HepG2 (cell line): ENCODE data around the gene PRKAR1B.

Experiments
- ARNTL ChIP-seq: sonication (generic); formaldehyde crosslinking; IDR thresholded peaks from 2 replicates; pipeline ENCODE4 v1.4.0; 2020; ENCODE audit warnings: mild to moderate bottlenecking, missing genetic modification reagents
- CCAR2 ChIP-seq: fragments of 200-400 bp; formaldehyde crosslinking; optimal IDR thresholded peaks from 2 replicates; pipeline ENCODE3; 2018; ENCODE audit warnings: low read depth, mild to moderate bottlenecking, low read length, moderate library complexity
- CTCF ChIP-seq: sonication (generic); formaldehyde crosslinking; IDR thresholded peaks from 2 replicates; pipeline ENCODE4 v1.5.0; 2020; ENCODE audit warnings: mild to moderate bottlenecking, missing genetic modification reagents, moderate library complexity
- DNMT1 ChIP-seq: sonication (generic); formaldehyde crosslinking; IDR thresholded peaks from 2 replicates; pipeline ENCODE4 v1.5.1; 2020; ENCODE audit warnings: mild to moderate bottlenecking, missing genetic modification reagents
- EZH2 ChIP-seq: conservative IDR thresholded peaks from 2 replicates; pipeline ENCODE4 v1.6.1; 2012; ENCODE audit warnings: mild to moderate bottlenecking, low read depth, low read length, moderate library complexity
- JUNB ChIP-seq: sonication (generic); formaldehyde crosslinking; IDR thresholded peaks from 2 replicates; pipeline ENCODE4 v1.8.0; 2022; ENCODE audit warnings: missing genetic modification reagents, mild to moderate bottlenecking, borderline replicate concordance
- PATZ1 ChIP-seq: sonication (generic); formaldehyde crosslinking; IDR thresholded peaks from 2 replicates; pipeline ENCODE4 v1.4.0; 2020; ENCODE audit warnings: missing genetic modification reagents
- POLR2AphosphoS5 ChIP-seq: IDR thresholded peaks from 2 replicates; pipeline ENCODE4 v1.6.1; 2012; ENCODE audit warnings: low read depth, low read length
- RBFOX2 ChIP-seq: fragments of 200-400 bp; formaldehyde crosslinking; IDR thresholded peaks from 2 replicates; pipeline ENCODE4 v1.6.1; 2017; ENCODE audit warnings: low read depth, mild to moderate bottlenecking, low read length
- TFE3 ChIP-seq: IDR thresholded peaks from 2 replicates; pipeline ENCODE4 v1.6.1; 2016
- ZFP36 ChIP-seq: fragments of 150-350 bp; IDR thresholded peaks from 2 replicates; pipeline ENCODE4 v1.6.1; 2018; ENCODE audit warnings: borderline replicate concordance, low read length, low read depth; ENCODE audit not compliant: partially characterized antibody
- ZNF10 ChIP-seq: sonication (generic); formaldehyde crosslinking; IDR thresholded peaks from 2 replicates; pipeline ENCODE4 v1.4.0; 2020; ENCODE audit warnings: mild to moderate bottlenecking, low read depth, missing genetic modification reagents, borderline replicate concordance
- ZNF317 ChIP-seq: sonication (generic); formaldehyde crosslinking; IDR thresholded peaks from 2 replicates; pipeline ENCODE4 v1.5.0; 2020; ENCODE audit warnings: mild to moderate bottlenecking, missing genetic modification reagents
- ZNF407 ChIP-seq: sonication (generic); formaldehyde crosslinking; IDR thresholded peaks from one replicate; pipeline ENCODE4 v1.5.1; 2020; ENCODE audit warnings: mild to moderate bottlenecking, missing genetic modification reagents; ENCODE audit errors: not compliant biosample characterization

- no peak for TF ChIP-seq JUNB (CRISPR knock-in tag)
- TF ChIP-seq CTCF (CRISPR knock-in tag) = no peak
- no peak for TF ChIP-seq PATZ1
- TF ChIP-seq DNMT1 (CRISPR knock-in tag) = no peak
- no peak for TF ChIP-seq ZFP36
- no peak for TF ChIP-seq CCAR2
- no peak for TF ChIP-seq ARNTL
- no peak for TF ChIP-seq ZNF317 (CRISPR knock-in tag)
- no peak for TF ChIP-seq ZNF407 (CRISPR knock-in tag)
- TF ChIP-seq POLR2AphosphoS5 = no peak
- no peak for TF ChIP-seq EZH2
- no peak for TF ChIP-seq ZNF10
- TF ChIP-seq TFE3 (CRISPR knock-in tag) = no peak
- TF ChIP-seq RBFOX2 = no peak
These were observed 45.4 kb downstream of the PRKAR1B start for GRCh38 chr7:681551-682307.
